OCI-LY7 (cell line): ENCODE results near the gene DSCAM. TPM values are rescaled to one million over a fixed set of nuclear protein-coding genes. Genes with fewer than 3 reads are reported as not detected.

Experiments used
- BruUV-seq: library from RNA; stranded (reverse); fragments of 400-500 nt; replicated peaks from 2 replicates; lab custom pipeline; 2021; lab: Mats Ljungman, UMichigan
- CTCF ChIA-PET: fragments of 300-600 bp; sonication (Branson Sonifier 250); formaldehyde crosslinking; loops from one replicate; lab custom pipeline; 2022; ENCODE audit warnings: antibody characterized with exemption; ENCODE audit not compliant: unreplicated experiment; lab: Charles Lee
- POLR2A ChIA-PET: fragments of 300-600 bp; sonication (Branson Sonifier 250); formaldehyde crosslinking; loops from one replicate; lab custom pipeline; 2022; ENCODE audit warnings: antibody characterized with exemption; lab: Charles Lee
- DNase-seq: peaks from one replicate; pipeline ENCODE4 v3.0.0-alpha.2; 2015; ENCODE audit warnings: low spot score
- H2AFZ ChIP-seq: fragments of 200-600 bp; sonication (generic), shearing (Covaris generic); 2 replicates; pipeline ENCODE4 v1.6.1; 2014; ENCODE audit warnings: mild to moderate bottlenecking, antibody characterized with exemption, low read length, moderate library complexity
- H3K27ac ChIP-seq: fragments of 200-600 bp; sonication (generic); 2 replicates; pipeline ENCODE4 v1.5.1; 2014; ENCODE audit warnings: mixed run types, low read depth, mild to moderate bottlenecking, moderate library complexity, low read length, inconsistent platforms; ENCODE audit not compliant: poor library complexity, severe bottlenecking
- H3K36me3 ChIP-seq: fragments of 200-600 bp; sonication (generic); 2 replicates; pipeline ENCODE4 v1.6.1; 2014; ENCODE audit warnings: mild to moderate bottlenecking, antibody characterized with exemption, low read length, moderate library complexity, mixed read lengths; ENCODE audit not compliant: insufficient read depth
- H3K4me1 ChIP-seq: fragments of 200-600 bp; sonication (generic); 2 replicates; pipeline ENCODE4 v1.5.1; 2014; ENCODE audit warnings: mild to moderate bottlenecking, low read length; ENCODE audit not compliant: insufficient read depth, poor library complexity, severe bottlenecking
- H3K4me2 ChIP-seq: fragments of 200-600 bp; sonication (generic); 2 replicates; pipeline ENCODE4 v1.6.1; 2014; ENCODE audit warnings: mild to moderate bottlenecking, low read length
- H3K4me3 ChIP-seq: fragments of 200-600 bp; sonication (generic); 2 replicates; pipeline ENCODE4 v1.5.1; 2014; ENCODE audit warnings: mild to moderate bottlenecking, low read depth, low read length; ENCODE audit not compliant: poor library complexity, severe bottlenecking
- H3K79me2 ChIP-seq: fragments of 200-600 bp; sonication (generic); 2 replicates; pipeline ENCODE4 v1.6.1; 2016; ENCODE audit warnings: low read depth, mild to moderate bottlenecking, low read length, moderate library complexity, mixed read lengths; ENCODE audit not compliant: insufficient read depth
- H3K9me2 ChIP-seq: fragments of 200-600 bp; sonication (generic); 2 replicates; pipeline ENCODE4 v1.6.1; 2016; ENCODE audit warnings: mild to moderate bottlenecking, low read length, mixed read lengths; ENCODE audit not compliant: insufficient read depth
- H3K9me3 ChIP-seq: fragments of 200-600 bp; sonication (generic); 2 replicates; pipeline ENCODE4 v1.6.1; 2014; ENCODE audit warnings: mild to moderate bottlenecking, mixed run types, low read length, mixed read lengths
- H4K20me1 ChIP-seq: fragments of 200-600 bp; sonication (generic); 2 replicates; pipeline ENCODE4 v1.6.1; 2014; ENCODE audit warnings: mild to moderate bottlenecking, antibody characterized with exemption, low read length, moderate library complexity, mixed read lengths; ENCODE audit not compliant: insufficient read depth
- EZH2phosphoT487 ChIP-seq: fragments of 200-600 bp; sonication (generic); IDR thresholded peaks from 2 replicates; pipeline ENCODE4 v1.6.1; 2018; ENCODE audit warnings: low read depth, borderline replicate concordance, mild to moderate bottlenecking, mixed run types, antibody characterized with exemption, low read length, moderate library complexity, mixed read lengths
- intact Hi-C: fragments of 100-400 bp; cut with micrococcal nuclease; formaldehyde crosslinking; loops from one replicate; pipeline ENCODE4 v1.10.0; 2022; ENCODE audit not compliant: unreplicated experiment
- total RNA-seq, 2 experiments: library from RNA; depleted of rRNA in 1 of 2; stranded (reverse); fragments of >200 nt in 1 of 2; shearing (Covaris generic) in 1 of 2; gene quantifications; 2 replicates each; pipeline ENCODE4 v1.2.3, GENCODE V29; 2014 to 2022
- TF ChIP-seq, protein P1 (sequence below): fragments of 200-600 bp; sonication (generic); conservative IDR thresholded peaks from 2 replicates; pipeline ENCODE4 v1.5.1; 2014; ENCODE audit warnings: mild to moderate bottlenecking, antibody characterized with exemption, low read length, moderate library complexity, mixed read lengths

Gene DSCAM
- total RNA-seq, 2 experiments from 2014 or later, result not detected

DNA sequence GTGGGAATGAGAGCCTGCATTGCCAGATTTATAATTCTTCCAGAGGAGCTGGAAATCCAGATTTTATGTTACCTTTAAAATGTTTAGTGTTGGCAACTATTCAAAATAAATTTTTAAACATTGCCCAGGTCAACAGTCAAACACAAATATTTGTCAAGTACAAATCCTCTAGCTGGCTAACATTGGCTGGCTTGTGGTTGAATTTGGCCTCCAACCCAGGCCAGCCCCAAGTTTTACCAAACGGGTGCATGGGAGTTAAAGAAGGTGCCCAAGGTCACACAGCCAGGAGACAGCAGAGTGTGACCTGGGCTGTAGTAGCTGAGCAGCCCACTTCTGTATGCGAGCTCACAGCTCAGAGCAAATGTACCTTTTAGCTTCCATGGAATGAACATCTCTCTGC is 240.6 kb downstream of the DSCAM start:
- no peak overlapping the region for H2AFZ ChIP-seq
- 0 out of 2 replicates have a peak, but pooled peaks cover 9% of the 10 kb centered on the region for H3K9me3 ChIP-seq
- DNase-seq, result no peak
- H3K79me2 ChIP-seq, result no peaks in the 10 kb centered on the region
- no peaks in the 10 kb centered on the region for H3K4me1 ChIP-seq
- no peak overlapping the region for H3K4me2 ChIP-seq
- H3K36me3 ChIP-seq, result no peaks in the 10 kb centered on the region
- TF ChIP-seq, protein P1, sequence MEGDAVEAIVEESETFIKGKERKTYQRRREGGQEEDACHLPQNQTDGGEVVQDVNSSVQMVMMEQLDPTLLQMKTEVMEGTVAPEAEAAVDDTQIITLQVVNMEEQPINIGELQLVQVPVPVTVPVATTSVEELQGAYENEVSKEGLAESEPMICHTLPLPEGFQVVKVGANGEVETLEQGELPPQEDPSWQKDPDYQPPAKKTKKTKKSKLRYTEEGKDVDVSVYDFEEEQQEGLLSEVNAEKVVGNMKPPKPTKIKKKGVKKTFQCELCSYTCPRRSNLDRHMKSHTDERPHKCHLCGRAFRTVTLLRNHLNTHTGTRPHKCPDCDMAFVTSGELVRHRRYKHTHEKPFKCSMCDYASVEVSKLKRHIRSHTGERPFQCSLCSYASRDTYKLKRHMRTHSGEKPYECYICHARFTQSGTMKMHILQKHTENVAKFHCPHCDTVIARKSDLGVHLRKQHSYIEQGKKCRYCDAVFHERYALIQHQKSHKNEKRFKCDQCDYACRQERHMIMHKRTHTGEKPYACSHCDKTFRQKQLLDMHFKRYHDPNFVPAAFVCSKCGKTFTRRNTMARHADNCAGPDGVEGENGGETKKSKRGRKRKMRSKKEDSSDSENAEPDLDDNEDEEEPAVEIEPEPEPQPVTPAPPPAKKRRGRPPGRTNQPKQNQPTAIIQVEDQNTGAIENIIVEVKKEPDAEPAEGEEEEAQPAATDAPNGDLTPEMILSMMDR, result no peak
- TF ChIP-seq EZH2phosphoT487, result no peak
- BruUV-seq, result no TSS peak
- CTCF ChIA-PET, result no interaction called here
- no peaks in the 10 kb centered on the region for H3K9me2 ChIP-seq
- no peaks in the 10 kb centered on the region for H4K20me1 ChIP-seq
- intact Hi-C loops, result no loop called here
- no peak overlapping the region for H3K4me3 ChIP-seq
- POLR2A ChIA-PET, result no interaction called here
- H3K27ac ChIP-seq, result no peak overlapping the region

DNA sequence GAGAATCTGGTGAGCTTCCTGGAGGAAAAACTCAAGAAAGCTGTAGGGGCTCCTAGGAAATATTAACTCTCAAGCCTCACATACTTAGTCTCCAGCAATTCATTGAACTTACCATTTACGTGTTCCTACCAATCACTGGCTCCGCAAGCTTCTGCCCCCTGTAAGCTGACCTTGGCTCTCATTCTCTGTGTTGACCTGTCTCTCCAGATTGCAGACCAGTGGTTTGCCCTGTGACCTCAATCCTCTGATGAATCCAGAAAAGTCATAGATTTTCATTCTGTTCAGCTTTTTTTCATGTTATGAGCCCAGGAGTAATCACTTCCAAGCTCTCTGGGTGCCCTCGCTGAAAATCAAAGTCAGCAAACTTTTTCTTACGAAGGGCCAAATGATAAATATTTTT is 241.9 kb downstream of the DSCAM start:
- no peak overlapping the region for H3K4me3 ChIP-seq
- H2AFZ ChIP-seq, result no peak overlapping the region
- H3K9me2 ChIP-seq, result no peaks in the 10 kb centered on the region
- H3K36me3 ChIP-seq, result no peaks in the 10 kb centered on the region
- H3K9me3 ChIP-seq, result 0 out of 2 replicates have a peak, but pooled peaks cover 14% of the 10 kb centered on the region
- H4K20me1 ChIP-seq, result no peaks in the 10 kb centered on the region
- CTCF ChIA-PET, result no interaction called here
- POLR2A ChIA-PET, result no interaction called here
- no peak for DNase-seq
- H3K4me2 ChIP-seq, result no peak overlapping the region
- H3K27ac ChIP-seq, result no peak overlapping the region
- intact Hi-C loops, result no loop called here
- no peaks in the 10 kb centered on the region for H3K79me2 ChIP-seq
- no TSS peak for BruUV-seq
- TF ChIP-seq EZH2phosphoT487, result no peak
- TF ChIP-seq, protein P1, result no peak
- no peaks in the 10 kb centered on the region for H3K4me1 ChIP-seq

DNA sequence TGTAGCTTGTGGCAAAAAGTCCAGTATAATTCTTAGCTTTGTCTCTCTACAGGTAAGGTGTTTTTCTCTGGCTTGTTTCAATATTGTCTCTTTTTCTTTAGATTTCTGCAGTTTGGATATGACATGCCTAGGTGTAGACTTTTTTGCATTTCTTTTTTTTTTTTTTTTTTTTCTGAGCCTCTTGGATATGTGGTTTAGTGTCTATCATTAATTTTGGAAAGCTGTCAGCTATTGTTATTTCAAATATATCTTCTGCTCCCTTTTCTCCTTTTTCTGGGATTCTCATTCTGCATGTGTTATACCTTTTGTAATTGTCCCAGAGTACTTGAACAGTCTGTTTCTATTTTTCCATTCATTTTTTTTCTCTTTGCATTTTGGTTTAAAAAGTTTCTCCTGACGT is 243.2 kb downstream of the DSCAM start:
- 0 out of 2 replicates have a peak, but pooled peaks cover 9% of the 10 kb centered on the region for H3K9me3 ChIP-seq
- H3K9me2 ChIP-seq, result no peaks in the 10 kb centered on the region
- H3K4me3 ChIP-seq, result no peak overlapping the region
- no peaks in the 10 kb centered on the region for H3K79me2 ChIP-seq
- no peaks in the 10 kb centered on the region for H3K4me1 ChIP-seq
- no peak overlapping the region for H3K4me2 ChIP-seq
- H3K27ac ChIP-seq, result no peak overlapping the region
- H2AFZ ChIP-seq, result no peak overlapping the region
- CTCF ChIA-PET, result no interaction called here
- DNase-seq, result no peak
- BruUV-seq, result no TSS peak
- intact Hi-C loops, result no loop called here
- TF ChIP-seq, protein P1, result no peak
- TF ChIP-seq EZH2phosphoT487, result no peak
- no peaks in the 10 kb centered on the region for H4K20me1 ChIP-seq
- POLR2A ChIA-PET, result interaction anchor here (0.7 to 1.3 kb wide), 2 partner anchors 12 to 325 kb away, joined by 3 read pairs; no protein-coding TSS in a partner anchor
- no peaks in the 10 kb centered on the region for H3K36me3 ChIP-seq
